Measurements from ENCODE around the gene ABCC4. TPM values are rescaled to one million over a fixed set of nuclear protein-coding genes. Genes with fewer than 3 reads are reported as not detected.
"Not testable (repeated sequence)": the region's sequence is repeated elsewhere in the genome, so short reads cannot be mapped to it uniquely, and the experiment has no call there.

ABCC4 gene
- total RNA-seq, 1 donor from 2014 or later = 4.0 TPM

DNA sequence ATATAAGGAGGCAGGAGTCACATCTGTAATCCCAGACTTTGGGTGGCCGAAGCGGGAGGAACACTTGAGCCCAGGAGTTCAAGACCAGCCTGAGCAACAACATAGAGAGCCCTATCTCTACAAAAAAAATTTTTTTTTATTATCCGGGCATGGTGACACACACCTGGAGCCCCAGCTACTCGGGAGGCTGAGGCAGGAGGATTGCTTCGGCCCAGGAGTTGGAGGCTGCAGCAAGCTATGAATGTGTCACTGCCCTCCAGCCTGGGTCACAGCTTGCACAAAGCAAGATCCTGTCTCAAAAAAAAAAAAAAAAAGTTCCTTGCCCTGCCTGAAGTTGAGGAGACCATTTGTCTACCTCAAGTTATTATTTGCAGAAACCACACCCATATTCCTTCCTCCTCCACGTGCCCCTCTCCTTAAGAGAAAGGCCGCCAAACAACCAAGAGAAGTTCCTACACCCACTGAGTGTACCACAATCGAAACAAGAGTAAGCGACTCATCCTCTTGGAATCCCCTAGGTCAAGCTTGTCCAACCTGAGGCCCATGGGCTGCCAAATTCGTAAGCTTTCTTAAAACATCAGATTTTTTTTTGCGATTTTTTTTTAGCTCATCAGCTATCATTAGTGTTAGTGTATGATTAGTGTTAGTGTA is 2.2 kb downstream of the ABCC4 start:
- no peaks in the 10 kb centered on the region for H3K9me3 Mint-ChIP-seq (ENCODE audit: unreplicated experiment)
- no peak for DNase-seq (ENCODE audit: extremely low spot score, unreplicated experiment)
- H3K4me3 Mint-ChIP-seq (ENCODE audit: unreplicated experiment) = peak overlapping the region; percentile 15
- H3K4me1 Mint-ChIP-seq (ENCODE audit: unreplicated experiment) = peaks cover 25% of the 10 kb centered on the region
- H3K36me3 Mint-ChIP-seq (ENCODE audit: unreplicated experiment) = no peaks in the 10 kb centered on the region
- TF ChIP-seq, protein P1, sequence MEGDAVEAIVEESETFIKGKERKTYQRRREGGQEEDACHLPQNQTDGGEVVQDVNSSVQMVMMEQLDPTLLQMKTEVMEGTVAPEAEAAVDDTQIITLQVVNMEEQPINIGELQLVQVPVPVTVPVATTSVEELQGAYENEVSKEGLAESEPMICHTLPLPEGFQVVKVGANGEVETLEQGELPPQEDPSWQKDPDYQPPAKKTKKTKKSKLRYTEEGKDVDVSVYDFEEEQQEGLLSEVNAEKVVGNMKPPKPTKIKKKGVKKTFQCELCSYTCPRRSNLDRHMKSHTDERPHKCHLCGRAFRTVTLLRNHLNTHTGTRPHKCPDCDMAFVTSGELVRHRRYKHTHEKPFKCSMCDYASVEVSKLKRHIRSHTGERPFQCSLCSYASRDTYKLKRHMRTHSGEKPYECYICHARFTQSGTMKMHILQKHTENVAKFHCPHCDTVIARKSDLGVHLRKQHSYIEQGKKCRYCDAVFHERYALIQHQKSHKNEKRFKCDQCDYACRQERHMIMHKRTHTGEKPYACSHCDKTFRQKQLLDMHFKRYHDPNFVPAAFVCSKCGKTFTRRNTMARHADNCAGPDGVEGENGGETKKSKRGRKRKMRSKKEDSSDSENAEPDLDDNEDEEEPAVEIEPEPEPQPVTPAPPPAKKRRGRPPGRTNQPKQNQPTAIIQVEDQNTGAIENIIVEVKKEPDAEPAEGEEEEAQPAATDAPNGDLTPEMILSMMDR (IDR thresholded peaks at IDR 0.05) = no peak
- H3K27ac Mint-ChIP-seq (ENCODE audit: unreplicated experiment) = peak overlapping the region; percentile 13
- H3K27me3 Mint-ChIP-seq (ENCODE audit: unreplicated experiment) = no peaks in the 10 kb centered on the region

DNA sequence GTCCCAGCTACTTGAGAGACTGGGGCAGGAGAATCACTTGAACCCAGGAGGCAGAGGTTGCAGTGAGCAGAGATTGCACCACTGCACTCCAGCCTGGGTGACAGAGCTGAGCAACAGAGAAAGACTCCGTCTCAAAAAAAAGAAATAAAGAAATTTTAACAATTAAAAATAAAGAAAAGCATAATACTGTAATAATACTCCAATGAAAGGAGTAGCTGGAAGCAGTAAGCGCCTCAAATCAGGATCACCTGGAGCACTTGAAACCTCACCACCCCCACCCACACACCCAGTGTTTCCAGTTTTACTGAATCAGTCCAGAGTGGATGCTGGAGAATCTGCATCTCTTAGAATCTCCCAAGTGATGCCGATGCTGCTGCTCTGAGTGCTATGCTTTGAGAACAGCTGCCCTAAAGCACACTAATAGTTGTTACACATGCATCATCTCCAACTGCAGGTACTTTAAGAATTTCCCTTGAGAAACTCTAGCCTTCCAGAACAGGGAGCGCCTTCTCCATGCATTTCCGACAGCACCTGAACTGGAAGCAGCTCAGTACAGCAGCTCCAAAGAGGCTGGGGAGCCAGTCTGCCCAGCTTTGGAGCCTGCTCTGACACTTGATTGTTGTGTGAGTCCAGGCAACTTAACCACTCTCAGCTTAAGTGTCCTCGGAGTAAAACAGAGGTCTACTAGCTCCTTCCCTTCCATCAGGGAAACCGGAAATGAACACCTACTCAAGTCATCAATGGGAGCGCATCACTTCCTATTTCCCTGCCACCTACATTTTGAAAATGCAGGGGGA is 2.9 kb downstream of the ABCC4 start:
- Mint-ChIP-seq H3K27me3 (ENCODE audit: unreplicated experiment) (no peaks in the 10 kb centered on the region), H3K4me3 (ENCODE audit: unreplicated experiment) (no peak overlapping the region), H3K9me3 (ENCODE audit: unreplicated experiment) (no peaks in the 10 kb centered on the region), H3K27ac (ENCODE audit: unreplicated experiment) (no peak overlapping the region), H3K4me1 (ENCODE audit: unreplicated experiment) (peaks cover 25% of the 10 kb centered on the region), H3K36me3 (ENCODE audit: unreplicated experiment) (no peaks in the 10 kb centered on the region)
- TF ChIP-seq, protein P1 (IDR thresholded peaks at IDR 0.05) = no peak
- DNase-seq (ENCODE audit: extremely low spot score, unreplicated experiment) = no peak

DNA sequence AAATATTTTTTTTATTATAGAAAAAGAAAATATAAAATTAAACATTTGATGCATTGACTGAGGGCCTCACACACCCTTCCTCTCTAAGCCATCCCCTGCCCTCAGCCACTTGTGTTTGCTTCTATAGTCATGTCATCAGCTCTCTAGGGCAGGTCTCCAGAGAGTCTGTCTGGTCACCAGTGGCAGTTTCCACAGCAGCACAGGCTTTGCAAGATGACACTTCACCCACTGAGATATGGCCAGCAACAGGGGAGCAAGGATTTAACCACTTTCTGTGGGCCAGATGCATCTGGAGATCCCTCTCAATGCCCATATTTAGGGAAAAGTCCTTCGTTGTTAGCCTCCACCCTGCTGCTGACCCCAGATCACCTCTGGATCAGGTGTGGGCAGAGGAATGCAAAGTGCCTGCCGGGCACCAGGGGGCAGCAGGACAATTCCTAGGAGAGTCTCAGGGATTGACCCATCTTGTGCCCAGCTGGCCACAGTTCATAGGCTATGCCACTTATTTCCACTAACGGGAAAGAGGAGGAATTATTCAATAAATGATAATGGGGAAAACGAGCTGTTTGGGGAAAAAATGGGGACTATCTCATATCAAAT is 4.8 kb downstream of the ABCC4 start:
- peaks cover 21% of the 10 kb centered on the region for H3K4me1 Mint-ChIP-seq (ENCODE audit: unreplicated experiment)
- no peaks in the 10 kb centered on the region for H3K36me3 Mint-ChIP-seq (ENCODE audit: unreplicated experiment)
- H3K4me3 Mint-ChIP-seq (ENCODE audit: unreplicated experiment) = no peak overlapping the region
- TF ChIP-seq, protein P1 (IDR thresholded peaks at IDR 0.05) = peak; percentile 52
- H3K9me3 Mint-ChIP-seq (ENCODE audit: unreplicated experiment) = no peaks in the 10 kb centered on the region
- H3K27ac Mint-ChIP-seq (ENCODE audit: unreplicated experiment) = no peak overlapping the region
- no peaks in the 10 kb centered on the region for H3K27me3 Mint-ChIP-seq (ENCODE audit: unreplicated experiment)
- no peak for DNase-seq (ENCODE audit: extremely low spot score, unreplicated experiment)

DNA sequence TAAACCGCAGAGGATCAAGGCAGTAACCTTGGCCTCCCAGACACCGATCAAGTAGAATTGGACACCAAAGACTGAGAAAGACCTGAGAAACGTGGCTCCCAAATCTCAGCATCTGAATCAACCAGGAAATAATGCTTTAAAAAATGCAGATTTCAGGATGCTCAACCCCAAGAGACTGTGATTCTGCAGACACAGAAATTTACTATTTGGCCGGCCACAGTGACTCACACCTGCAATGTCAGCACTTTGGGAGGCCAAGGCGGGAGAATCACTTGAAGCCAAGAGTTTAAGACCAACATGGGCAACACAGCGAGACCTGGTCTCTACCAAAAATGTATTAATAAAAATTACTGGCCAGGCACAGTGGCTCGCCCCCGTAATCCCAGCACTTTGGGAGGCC is 6.2 kb downstream of the ABCC4 start:
- no peak for DNase-seq (ENCODE audit: extremely low spot score, unreplicated experiment)
- Mint-ChIP-seq H3K27me3 (ENCODE audit: unreplicated experiment) (no peaks in the 10 kb centered on the region), H3K27ac (ENCODE audit: unreplicated experiment) (no peak overlapping the region), H3K4me1 (ENCODE audit: unreplicated experiment) (peaks cover 15% of the 10 kb centered on the region), H3K9me3 (ENCODE audit: unreplicated experiment) (no peaks in the 10 kb centered on the region), H3K36me3 (ENCODE audit: unreplicated experiment) (no peaks in the 10 kb centered on the region), H3K4me3 (ENCODE audit: unreplicated experiment) (no peak overlapping the region)
- TF ChIP-seq, protein P1 (IDR thresholded peaks at IDR 0.05) = no peak

DNA sequence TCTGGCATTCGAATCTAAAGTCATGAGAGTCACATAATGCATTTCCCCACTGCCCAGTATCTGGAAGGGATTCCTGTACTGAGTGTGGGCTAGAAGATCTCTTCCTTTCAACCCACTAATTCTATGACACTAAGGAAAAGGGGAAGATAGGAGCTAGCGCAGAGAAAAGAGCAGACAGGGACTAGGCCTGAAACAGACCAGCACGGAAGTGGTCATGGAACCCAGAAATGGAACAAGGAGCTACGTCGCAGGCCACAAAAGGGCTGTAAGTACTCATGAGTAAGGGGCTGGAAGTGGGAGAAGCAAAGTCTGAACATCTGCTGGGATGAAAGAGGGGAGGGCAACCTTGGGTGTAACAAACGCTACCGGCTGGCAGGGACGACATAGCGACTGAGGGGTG is 8.6 kb downstream of the ABCC4 start:
- Mint-ChIP-seq H3K36me3 (ENCODE audit: unreplicated experiment) (no peaks in the 10 kb centered on the region), H3K9me3 (ENCODE audit: unreplicated experiment) (no peaks in the 10 kb centered on the region)

DNA sequence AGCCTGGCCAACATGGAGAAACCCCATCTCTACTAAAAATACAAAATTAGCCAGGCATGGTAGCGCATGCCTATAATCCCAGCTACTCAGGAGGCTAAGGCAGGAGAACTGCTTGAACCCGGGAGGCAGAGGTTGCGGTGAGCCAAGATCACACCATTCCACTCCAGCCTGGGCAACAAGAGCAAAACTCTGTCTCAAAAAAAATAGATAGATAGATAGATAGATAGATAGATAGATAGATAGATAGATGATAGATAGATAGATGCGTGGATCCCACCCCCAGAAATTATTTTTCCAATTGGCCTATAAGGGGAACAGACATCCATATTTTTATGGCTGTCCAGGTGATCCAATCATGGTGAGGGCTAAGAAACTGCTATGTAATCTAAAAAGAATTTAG is 11.3 kb downstream of the ABCC4 start:
- H3K27ac Mint-ChIP-seq (ENCODE audit: unreplicated experiment); H3K36me3 Mint-ChIP-seq (ENCODE audit: unreplicated experiment); DNase-seq (ENCODE audit: extremely low spot score, unreplicated experiment); H3K27me3 Mint-ChIP-seq (ENCODE audit: unreplicated experiment); H3K4me1 Mint-ChIP-seq (ENCODE audit: unreplicated experiment); H3K4me3 Mint-ChIP-seq (ENCODE audit: unreplicated experiment); H3K9me3 Mint-ChIP-seq (ENCODE audit: unreplicated experiment): not testable (repeated sequence)

More for the DNA sequence above, 8.6 kb downstream of the ABCC4 start:
- Mint-ChIP-seq H3K27me3 (ENCODE audit: unreplicated experiment) (no peaks in the 10 kb centered on the region), H3K4me3 (ENCODE audit: unreplicated experiment) (no peak overlapping the region), H3K27ac (ENCODE audit: unreplicated experiment) (no peak overlapping the region), H3K4me1 (ENCODE audit: unreplicated experiment) (peaks cover 12% of the 10 kb centered on the region)
- TF ChIP-seq, protein P1 (IDR thresholded peaks at IDR 0.05) = no peak
- no peak for DNase-seq (ENCODE audit: extremely low spot score, unreplicated experiment)

Measured in osteocyte (in vitro differentiated cells).